CD14-positive monocyte (primary cell): ENCODE results near the gene TMEM82. TPM values are rescaled to one million over a fixed set of nuclear protein-coding genes. Genes with fewer than 3 reads are reported as not detected.

Source experiments
- DNase-seq, 3 donors: peaks; one replicate each; pipeline ENCODE4 v3.0.0-alpha.2; 2011 to 2022
- H2AFZ ChIP-seq: 2 replicates; pipeline ENCODE4 v1.6.0; 2012; ENCODE audit warnings: mild to moderate bottlenecking, low read depth, low read length, inconsistent platforms; ENCODE audit not compliant: insufficient read depth, poor library complexity, severe bottlenecking
- H3K27ac ChIP-seq, 2 donors: 1 replicate in 1 of 2; 2 replicates in 1 of 2; pipeline ENCODE4 v1.5.1; 2012 to 2013; ENCODE audit warnings: low read length in 2 of 2, control low read depth in 1 of 2, inconsistent platforms in 1 of 2, low read depth in 1 of 2, mild to moderate bottlenecking in 1 of 2
- H3K27me3 ChIP-seq, 2 donors: one replicate each; pipeline versions ENCODE4 v1.6.0 to v1.6.1; 2011 to 2013; ENCODE audit warnings: low read length in 2 of 2; ENCODE audit not compliant: control insufficient read depth in 2 of 2, insufficient read depth in 2 of 2
- H3K36me3 ChIP-seq, 2 donors: replicated peaks in 1 of 2; 1 replicate in 1 of 2; 2 replicates in 1 of 2; pipeline versions ENCODE4 v1.5.1 to v1.6.1; 2012 to 2013; ENCODE audit warnings: low read length in 2 of 2, control low read depth in 1 of 2, inconsistent platforms in 1 of 2, mild to moderate bottlenecking in 1 of 2; ENCODE audit not compliant: insufficient read depth in 2 of 2, control insufficient read depth in 1 of 2
- H3K4me1 ChIP-seq, 2 donors: 1 replicate in 1 of 2; 2 replicates in 1 of 2; pipeline versions ENCODE4 v1.5.1 to v1.6.1; 2012 to 2013; ENCODE audit warnings: low read length in 2 of 2, control low read depth in 1 of 2, inconsistent platforms in 1 of 2, mild to moderate bottlenecking in 1 of 2, moderate library complexity in 1 of 2; ENCODE audit not compliant: insufficient read depth in 2 of 2, control insufficient read depth in 1 of 2
- H3K4me2 ChIP-seq: replicated peaks from 2 replicates; pipeline ENCODE3; 2012; ENCODE audit warnings: low read length, moderate library complexity, mild to moderate bottlenecking; ENCODE audit not compliant: poor library complexity, severe bottlenecking; ENCODE audit errors: extremely low read depth
- H3K4me3 ChIP-seq, 3 experiments: fragments of 200-600 bp in 1 of 3; sonication (generic) in 1 of 3; replicated peaks in 1 of 3; 1 replicate in 2 of 3; 2 replicates in 1 of 3; pipeline ENCODE4 v1.5.1; 2011 to 2013; ENCODE audit warnings: low read length in 3 of 3, mild to moderate bottlenecking in 3 of 3, control low read depth in 2 of 3, low read depth in 2 of 3, inconsistent platforms in 1 of 3, moderate library complexity in 1 of 3
- H3K79me2 ChIP-seq: 2 replicates; pipeline ENCODE4 v1.6.0; 2012; ENCODE audit warnings: mild to moderate bottlenecking, control low read depth, inconsistent platforms, low read length, moderate library complexity; ENCODE audit not compliant: insufficient read depth
- H3K9ac ChIP-seq: 2 replicates; pipeline ENCODE4 v1.6.0; 2017; ENCODE audit warnings: low read length, mild to moderate bottlenecking; ENCODE audit not compliant: insufficient read depth, poor library complexity, severe bottlenecking
- H3K9me3 ChIP-seq, 2 donors: replicated peaks in 1 of 2; 1 replicate in 1 of 2; 2 replicates in 1 of 2; pipeline versions ENCODE4 v1.5.1 to v1.6.1; 2012 to 2013; ENCODE audit warnings: low read length in 2 of 2, control low read depth in 1 of 2; ENCODE audit not compliant: control insufficient read depth in 1 of 2, insufficient read depth in 1 of 2
- H4K20me1 ChIP-seq: 2 replicates; pipeline ENCODE4 v1.6.0; 2012; ENCODE audit warnings: mild to moderate bottlenecking, low read length, control low read depth, moderate library complexity; ENCODE audit not compliant: insufficient read depth
- H3K27ac Mint-ChIP-seq, 7 donors: one replicate each; pipeline ENCODE4 v1.8.0; 2020; ENCODE audit warnings: mild to moderate bottlenecking in 7 of 7, mixed read lengths in 7 of 7, moderate library complexity in 6 of 7, inconsistent platforms in 2 of 7
- H3K27me3 Mint-ChIP-seq, 3 donors: one replicate each; pipeline ENCODE4 v1.8.0; 2021 to 2022; ENCODE audit warnings: low read depth in 3 of 3, mild to moderate bottlenecking in 3 of 3, mixed read lengths in 3 of 3, moderate library complexity in 3 of 3, inconsistent platforms in 1 of 3
- H3K36me3 Mint-ChIP-seq, 2 donors: one replicate each; pipeline ENCODE4 v1.8.0; 2020; ENCODE audit warnings: mixed read lengths in 2 of 2, inconsistent platforms in 1 of 2, mild to moderate bottlenecking in 1 of 2
- H3K4me1 Mint-ChIP-seq: one replicate; pipeline ENCODE4 v1.8.0; 2020; ENCODE audit warnings: mild to moderate bottlenecking, mixed read lengths
- H3K4me3 Mint-ChIP-seq, 2 donors: one replicate each; pipeline ENCODE4 v1.8.0; 2020; ENCODE audit warnings: mild to moderate bottlenecking in 2 of 2, mixed read lengths in 2 of 2, moderate library complexity in 1 of 2
- H3K9me3 Mint-ChIP-seq, 7 donors: one replicate each; pipeline ENCODE4 v1.8.0; 2020 to 2022; ENCODE audit warnings: mixed read lengths in 7 of 7, mild to moderate bottlenecking in 6 of 7, moderate library complexity in 6 of 7, inconsistent platforms in 2 of 7
- WGBS: methylation state at CpG from one replicate; pipeline ENCODE4 v1.1.5; 2013; ENCODE audit warnings: missing lambda C conversion rate; ENCODE audit not compliant: insufficient coverage; 5-methylcytosine and 5-hydroxymethylcytosine counted together
- intact Hi-C, 2 donors: fragments of 100-400 bp; cut with micrococcal nuclease; formaldehyde crosslinking; loops; one replicate each; pipeline versions ENCODE4 v1.15.0 to v1.15.1; 2023
- polyA plus RNA-seq, 3 donors: library from polyadenylated mRNA; depleted of rRNA in 1 of 3; unstranded in 2 of 3; stranded (reverse) in 1 of 3; fragments of 300-500 nt in 2 of 3; fragments of >200 nt in 1 of 3; fragmentation: Illumina TruSeq in 2 of 3; gene quantifications; 1 replicate in 2 of 3; 2 replicates in 1 of 3; pipeline ENCODE4 v1.2.3, GENCODE V29; 2012 to 2021
- TF ChIP-seq, protein P1 (sequence below): fragments of 200-600 bp; IDR thresholded peaks from one replicate; pipeline ENCODE4 v1.8.0; 2022; ENCODE audit warnings: antibody characterized with exemption, mild to moderate bottlenecking

Gene TMEM82
- polyA plus RNA-seq, 3 donors: not detected

DNA sequence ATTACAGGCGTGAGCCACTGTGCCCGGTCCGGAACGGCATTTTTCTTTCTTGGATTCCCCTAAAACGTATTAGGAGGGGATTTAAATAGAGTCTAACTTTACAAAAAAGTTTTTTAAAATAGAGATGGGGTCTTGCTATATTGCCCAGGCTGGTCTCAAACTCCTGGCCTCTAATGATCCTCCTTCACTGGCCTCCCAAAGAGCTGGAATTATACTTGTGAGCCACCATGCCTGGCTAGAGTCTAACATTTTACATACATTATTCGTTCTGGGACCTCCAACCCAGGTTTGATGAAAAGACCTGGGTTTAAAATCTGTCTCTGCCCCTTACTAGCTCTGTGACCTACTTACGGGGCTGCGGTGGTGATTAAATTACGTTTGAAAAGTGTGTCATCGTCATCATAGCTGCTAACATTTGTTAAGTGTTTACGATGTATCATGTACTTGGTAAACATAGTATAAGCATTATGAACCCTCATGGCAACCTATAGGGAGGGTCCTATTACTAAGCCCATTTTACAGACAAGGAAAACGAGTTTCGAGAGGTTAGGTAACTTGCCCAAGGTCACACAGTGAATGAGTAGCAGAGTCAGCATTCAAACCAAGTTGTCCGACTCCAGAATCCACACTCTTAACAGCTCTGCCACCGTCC lies 33.7 kb upstream of the TMEM82 start:
- Histone ChIP-seq H3K79me2 (peaks cover 89% of the 10 kb centered on the region), H2AFZ (no peak overlapping the region), H3K9ac (no peak overlapping the region), H3K27ac (no peak overlapping the region), H3K27me3 (no peaks in the 10 kb centered on the region), H3K9me3 (no peaks in the 10 kb centered on the region), H3K36me3 (peaks cover 10 to 33% of the 10 kb centered on the region in 2 donors), H4K20me1 (peaks cover 100% of the 10 kb centered on the region), H3K4me2 (no peak overlapping the region), H3K4me3 (no peak overlapping the region), H3K4me1 (no peaks in the 10 kb centered on the region)
- WGBS: 100% methylated on average over 3 of the region's 15 CpGs
- H3K36me3 Mint-ChIP-seq: peaks cover 23 to 35% of the 10 kb centered on the region in 2 donors
- H3K27ac Mint-ChIP-seq: no peak overlapping the region
- no peaks in the 10 kb centered on the region for H3K9me3 Mint-ChIP-seq
- intact Hi-C loops: no loop called here
- TF ChIP-seq, protein P1, sequence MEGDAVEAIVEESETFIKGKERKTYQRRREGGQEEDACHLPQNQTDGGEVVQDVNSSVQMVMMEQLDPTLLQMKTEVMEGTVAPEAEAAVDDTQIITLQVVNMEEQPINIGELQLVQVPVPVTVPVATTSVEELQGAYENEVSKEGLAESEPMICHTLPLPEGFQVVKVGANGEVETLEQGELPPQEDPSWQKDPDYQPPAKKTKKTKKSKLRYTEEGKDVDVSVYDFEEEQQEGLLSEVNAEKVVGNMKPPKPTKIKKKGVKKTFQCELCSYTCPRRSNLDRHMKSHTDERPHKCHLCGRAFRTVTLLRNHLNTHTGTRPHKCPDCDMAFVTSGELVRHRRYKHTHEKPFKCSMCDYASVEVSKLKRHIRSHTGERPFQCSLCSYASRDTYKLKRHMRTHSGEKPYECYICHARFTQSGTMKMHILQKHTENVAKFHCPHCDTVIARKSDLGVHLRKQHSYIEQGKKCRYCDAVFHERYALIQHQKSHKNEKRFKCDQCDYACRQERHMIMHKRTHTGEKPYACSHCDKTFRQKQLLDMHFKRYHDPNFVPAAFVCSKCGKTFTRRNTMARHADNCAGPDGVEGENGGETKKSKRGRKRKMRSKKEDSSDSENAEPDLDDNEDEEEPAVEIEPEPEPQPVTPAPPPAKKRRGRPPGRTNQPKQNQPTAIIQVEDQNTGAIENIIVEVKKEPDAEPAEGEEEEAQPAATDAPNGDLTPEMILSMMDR: no peak
- peaks cover 3% of the 10 kb centered on the region for H3K4me1 Mint-ChIP-seq
- H3K4me3 Mint-ChIP-seq: no peak overlapping the region
- H3K27me3 Mint-ChIP-seq: peaks cover 0 to 2% (median 0%) of the 10 kb centered on the region in 3 donors
- no peak for DNase-seq

DNA sequence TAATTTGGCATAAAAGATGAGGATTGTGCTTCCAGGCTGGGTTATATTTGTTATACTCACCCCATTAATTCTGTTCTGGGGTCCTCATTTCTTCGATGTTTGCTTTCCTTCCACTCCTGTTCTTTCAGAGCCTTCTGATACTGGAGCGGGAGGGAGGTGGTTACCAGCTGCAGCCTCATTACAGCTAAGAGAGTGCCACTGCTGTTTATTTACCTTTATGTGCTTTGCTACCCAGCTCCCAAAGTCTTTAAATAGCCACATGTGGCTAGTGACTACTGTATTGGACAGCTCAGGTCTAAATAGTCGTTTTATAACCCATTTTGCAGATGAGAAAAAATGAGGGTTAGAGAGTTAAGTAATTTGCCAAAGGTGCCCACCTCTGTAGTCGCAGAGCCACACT lies 33.1 kb upstream of the TMEM82 start:
- Histone ChIP-seq H3K9ac (no peak overlapping the region), H3K27ac (no peak overlapping the region), H3K27me3 (no peaks in the 10 kb centered on the region), H2AFZ (no peak overlapping the region), H3K79me2 (peaks cover 88% of the 10 kb centered on the region), H3K4me1 (no peaks in the 10 kb centered on the region), H3K4me3 (no peak overlapping the region), H3K9me3 (no peaks in the 10 kb centered on the region), H3K36me3 (peaks cover 10 to 33% of the 10 kb centered on the region in 2 donors), H3K4me2 (no peak overlapping the region), H4K20me1 (peaks cover 99% of the 10 kb centered on the region)
- Mint-ChIP-seq H3K9me3 (no peaks in the 10 kb centered on the region), H3K27ac (peak overlapping the region in 1 of 7 donors; percentile 3), H3K27me3 (peaks cover 0 to 2% (median 0%) of the 10 kb centered on the region in 3 donors), H3K36me3 (peaks cover 23 to 39% of the 10 kb centered on the region in 2 donors), H3K4me1 (no peaks in the 10 kb centered on the region), H3K4me3 (no peak overlapping the region)
- TF ChIP-seq, protein P1: no peak
- intact Hi-C loops: no loop called here
- WGBS: no CpG with 5 or more reads among the region's 4 CpGs
- no peak for DNase-seq
